Occipital lobe (tissue), 3 donors: ENCODE measurements around the gene ELOVL5. TPM values are rescaled to one million over a fixed set of nuclear protein-coding genes. Genes with fewer than 3 reads are reported as not detected.

Experiments used
- DNase-seq: peaks from one replicate; lab custom pipeline; 2025; lab: John Stamatoyannopoulos, UW
- small RNA-seq: library from RNA; depleted of rRNA; stranded (forward); fragments of <200 nt; gene quantifications from one replicate; pipeline ENCODE3, GENCODE V24; 2014
- total RNA-seq: library from RNA; depleted of rRNA; stranded (reverse); fragments of >200 nt; gene quantifications from one replicate; pipeline ENCODE4 v1.2.3, GENCODE V29; 2014

ELOVL5 gene
- total RNA-seq, 1 donor from 2014 or later, result 54.1 TPM

GRCh38 chr6:53241938-53242337 lies 106.8 kb downstream of the ELOVL5 start:
- DNase-seq, result no peak

- DNase-seq, result no peak
These were observed 108.0 kb downstream of the ELOVL5 start for GRCh38 chr6:53240761-53241160.

- no peak for DNase-seq
These were observed 108.6 kb downstream of the ELOVL5 start for GRCh38 chr6:53240139-53240538.

GRCh38 chr6:53239526-53239925 lies 109.2 kb downstream of the ELOVL5 start:
- no peak for DNase-seq

GRCh38 chr6:53238311-53238710 lies 110.4 kb downstream of the ELOVL5 start:
- no peak for DNase-seq

- no peak for DNase-seq
These were observed 112.5 kb downstream of the ELOVL5 start for GRCh38 chr6:53236241-53236640.

- DNase-seq, result no peak
These were observed 113.2 kb downstream of the ELOVL5 start for GRCh38 chr6:53235508-53235907.

- no peak for DNase-seq
These were observed 115.4 kb downstream of the ELOVL5 start for GRCh38 chr6:53233309-53233708.

GRCh38 chr6:53230775-53231467 lies 117.8 kb downstream of the ELOVL5 start:
- no peak for DNase-seq

GRCh38 chr6:53227847-53228246 lies 120.9 kb downstream of the ELOVL5 start:
- DNase-seq, result no peak

- DNase-seq, result no peak
These were observed 128.1 kb downstream of the ELOVL5 start for GRCh38 chr6:53220605-53221004.

Small RNA genes within 50 kb of the gene (small RNA-seq; reads per million reads assigned to genes)
- not detected for gene MIR5685
- 0.38 reads per million, percentile 32 among the genes with 10 or more reads in this experiment for gene RNU1-136P

Other genes starting within 250 kb of the ELOVL5 start
- not detected for gene GCM1, start 200.1 kb downstream of the ELOVL5 start, total RNA-seq
- gene GCLC, start 196.2 kb upstream of the ELOVL5 start, total RNA-seq, result 15.8 TPM